Endothelial cell of umbilical vein (primary cell): Measurements from ENCODE around the gene SEMA4C. TPM values are rescaled to one million over a fixed set of nuclear protein-coding genes. Genes with fewer than 3 reads are reported as not detected.

Experiments used
- BruUV-seq: library from RNA; stranded (reverse); fragments of 400-500 nt; replicated peaks from 2 replicates; lab custom pipeline; 2021; lab: Mats Ljungman, UMichigan
- CTCF ChIA-PET: fragments of 300-600, 350-600 bp; sonication (Branson Sonifier 250); formaldehyde crosslinking; loops from one replicate; lab custom pipeline; 2021; ENCODE audit warnings: antibody characterized with exemption, inconsistent platforms; lab: Charles Lee
- POLR2A ChIA-PET: fragments of 300-600, 350-600 bp; sonication (Branson Sonifier 250); formaldehyde crosslinking; loops from one replicate; lab custom pipeline; 2021; ENCODE audit warnings: antibody characterized with exemption, inconsistent platforms; lab: Charles Lee
- DNase-seq: peaks from one replicate; pipeline ENCODE4 v3.0.0-alpha.2; 2011; ENCODE audit warnings: low read depth, low spot score
- FAIRE-seq: peaks from 2 replicates; lab custom pipeline; 2011; peaks lifted over from hg19 to GRCh38; lab: Jason Lieb, UNC
- H2AFZ ChIP-seq: 2 replicates; pipeline ENCODE4 v1.6.0; 2012; ENCODE audit warnings: low read depth, low read length, control low read depth, inconsistent platforms
- H3K27ac ChIP-seq: 2 replicates; pipeline ENCODE4 v1.5.1; 2011; ENCODE audit warnings: low read depth, mild to moderate bottlenecking, control low read depth, low read length, moderate library complexity; ENCODE audit not compliant: insufficient read depth
- H3K27me3 ChIP-seq, 2 experiments: 2 replicates each; pipeline versions ENCODE4 v1.6.0 to v1.6.1; 2011; ENCODE audit warnings: low read length in 2 of 2, mixed read lengths in 1 of 2; ENCODE audit not compliant: control insufficient read depth in 2 of 2, insufficient read depth in 2 of 2
- H3K36me3 ChIP-seq, 2 experiments: 2 replicates in 1 of 2; 3 replicates in 1 of 2; pipeline ENCODE4 v1.5.1; 2011; ENCODE audit warnings: low read length in 2 of 2, mild to moderate bottlenecking in 1 of 2, moderate library complexity in 1 of 2; ENCODE audit not compliant: control insufficient read depth in 2 of 2, insufficient read depth in 2 of 2; ENCODE audit errors: extremely low read depth in 1 of 2
- H3K4me1 ChIP-seq: 3 replicates; pipeline ENCODE4 v1.5.1; 2011; ENCODE audit warnings: mild to moderate bottlenecking, low read length; ENCODE audit not compliant: control insufficient read depth, insufficient read depth; ENCODE audit errors: extremely low read depth
- H3K4me2 ChIP-seq: 2 replicates; pipeline ENCODE4 v1.6.1; 2011; ENCODE audit warnings: low read length, control low read depth, mixed read lengths; ENCODE audit not compliant: insufficient read depth
- H3K4me3 ChIP-seq, 3 experiments: fragments of 200-600 bp in 1 of 3; sonication (generic), shearing (Covaris generic) in 1 of 3; replicated peaks in 1 of 3; 2 replicates each; pipeline ENCODE4 v1.5.1; 2011 to 2016; ENCODE audit warnings: control low read depth in 3 of 3, low read length in 3 of 3, mild to moderate bottlenecking in 2 of 3, inconsistent platforms in 1 of 3, low read depth in 1 of 3, moderate library complexity in 1 of 3; ENCODE audit not compliant: insufficient read depth in 1 of 3
- H3K79me2 ChIP-seq: 2 replicates; pipeline ENCODE4 v1.6.0; 2012; ENCODE audit warnings: low read length, inconsistent platforms; ENCODE audit not compliant: control insufficient read depth, insufficient read depth
- H3K9ac ChIP-seq: replicated peaks from 2 replicates; pipeline ENCODE3; 2011; ENCODE audit warnings: low read length, control low read depth; ENCODE audit not compliant: insufficient read depth; ENCODE audit errors: extremely low read depth
- H3K9me1 ChIP-seq: replicated peaks from 3 replicates; pipeline ENCODE4 v1.6.0; 2011; ENCODE audit warnings: mild to moderate bottlenecking, low read length; ENCODE audit not compliant: control insufficient read depth, insufficient read depth; ENCODE audit errors: extremely low read depth
- H3K9me3 ChIP-seq: replicated peaks from 2 replicates; pipeline ENCODE4 v1.5.1; 2012; ENCODE audit warnings: low read length, inconsistent platforms; ENCODE audit not compliant: control insufficient read depth, insufficient read depth
- H4K20me1 ChIP-seq: replicated peaks from 2 replicates; pipeline ENCODE3; 2011; ENCODE audit warnings: mild to moderate bottlenecking, low read length; ENCODE audit not compliant: control insufficient read depth, insufficient read depth; ENCODE audit errors: extremely low read depth
- CTCF ChIP-seq, 2 donors: IDR thresholded peaks; 1 replicate in 1 of 2; 2 replicates in 1 of 2; pipeline ENCODE4 v1.5.1; 2011; ENCODE audit warnings: low read length in 2 of 2, mild to moderate bottlenecking in 2 of 2, moderate library complexity in 2 of 2, control low read depth in 1 of 2, inconsistent platforms in 1 of 2, low read depth in 1 of 2; ENCODE audit not compliant: insufficient read depth in 1 of 2; ENCODE audit errors: extremely low read depth in 1 of 2
- EZH2 ChIP-seq: IDR thresholded peaks from 2 replicates; pipeline ENCODE4 v1.6.1; 2012; ENCODE audit warnings: borderline replicate concordance, low read depth, mild to moderate bottlenecking, moderate library complexity, low read length, inconsistent platforms; ENCODE audit not compliant: severe bottlenecking
- FOS ChIP-seq: IDR thresholded peaks from 2 replicates; pipeline ENCODE4 v1.6.1; 2011; ENCODE audit warnings: mild to moderate bottlenecking, low read length, moderate library complexity, borderline replicate concordance; ENCODE audit not compliant: insufficient read depth
- GATA2 ChIP-seq: IDR thresholded peaks from 2 replicates; pipeline ENCODE4 v1.7.0; 2011; ENCODE audit warnings: low read depth, mild to moderate bottlenecking, moderate library complexity, mixed read lengths, low read length; ENCODE audit not compliant: insufficient read length, insufficient read depth
- JUN ChIP-seq: IDR thresholded peaks from 2 replicates; pipeline ENCODE4 v1.6.1; 2011; ENCODE audit warnings: borderline replicate concordance, low read depth; ENCODE audit not compliant: insufficient read length, insufficient read depth
- MAX ChIP-seq: IDR thresholded peaks from 2 replicates; pipeline ENCODE4 v1.6.1; 2011; ENCODE audit not compliant: insufficient read depth, insufficient read length
- MYC ChIP-seq: IDR thresholded peaks from one replicate; pipeline ENCODE4 v1.6.1; 2011; ENCODE audit warnings: mild to moderate bottlenecking, low read depth, low read length
- POLR2A ChIP-seq: IDR thresholded peaks from 2 replicates; pipeline ENCODE4 v1.6.1; 2012; ENCODE audit warnings: low read depth, mild to moderate bottlenecking, control low read depth, low read length
- POLR2AphosphoS5 ChIP-seq: IDR thresholded peaks from 2 replicates; pipeline ENCODE4 v1.6.1; 2012; ENCODE audit warnings: low read depth, mild to moderate bottlenecking, control low read depth, low read length, moderate library complexity; ENCODE audit not compliant: insufficient read depth
- dilution Hi-C: fragments of 300-500 bp; cut with MboI; formaldehyde crosslinking; loops from one replicate; pipeline ENCODE4 v1.15.0; 2019; ENCODE audit warnings: low sequenced_read_pairs; ENCODE audit not compliant: extremely low pct_ligation_motif_present
- intact Hi-C: fragments of 100-400 bp; cut with micrococcal nuclease; formaldehyde crosslinking; loops from one replicate; pipeline ENCODE4 v1.10.0; 2022
- polyA plus RNA-seq, 4 experiments: library from polyadenylated mRNA; depleted of rRNA in 3 of 4; stranded (reverse) in 3 of 4; unstranded in 1 of 4; fragments of >200 nt; gene quantifications; 2 replicates each; pipeline versions ENCODE4 v1.2.1 to v1.2.3, GENCODE V29; 2011 to 2012; ENCODE audit warnings: missing spikeins in 1 of 4
- total RNA-seq: library from RNA; stranded (reverse); gene quantifications from 2 replicates; pipeline ENCODE4 v1.2.3, GENCODE V29; 2021

The SEMA4C gene
- total and polyA plus RNA-seq, 2 donors (not counting 3 experiments of a cell fraction or from before 2014, with no cell fraction given): 16.4 to 17.3 TPM

GRCh38 chr2:96837575-96837974 lies 32.3 kb downstream of the SEMA4C start:
- Histone ChIP-seq H2AFZ (no peak overlapping the region), H3K36me3 (peaks cover 0 to 8% of the 10 kb centered on the region in 2 experiments), H3K4me3 (no peak overlapping the region), H3K4me1 (no peaks in the 10 kb centered on the region), H3K9me1 (no peaks in the 10 kb centered on the region), H3K4me2 (no peak overlapping the region), H4K20me1 (no peaks in the 10 kb centered on the region), H3K27ac (no peak overlapping the region), H3K9ac (no peak overlapping the region), H3K27me3 (no peaks in the 10 kb centered on the region), H3K79me2 (no peaks in the 10 kb centered on the region), H3K9me3 (no peaks in the 10 kb centered on the region)
- no peak for TF ChIP-seq GATA2
- TF ChIP-seq MYC: no peak
- no peak for TF ChIP-seq JUN
- no peak for TF ChIP-seq FOS
- no peak for TF ChIP-seq CTCF (IDR thresholded peaks at IDR 0.05; ENCODE audit: extremely low read depth in 1 of 2, insufficient read depth in 1 of 2, low read depth in 1 of 2, low read length in 2 of 2)
- TF ChIP-seq POLR2AphosphoS5: no peak
- TF ChIP-seq POLR2A: no peak
- no peak for TF ChIP-seq EZH2
- TF ChIP-seq MAX: no peak
- ChIA-PET POLR2A (no interaction called here), CTCF (no interaction called here)
- intact Hi-C loops (no loop called here), dilution Hi-C loops (no loop called here)
- FAIRE-seq (no peak), DNase-seq (no peak)
- no TSS peak for BruUV-seq
